Measurements from ENCODE around the gene LMX1B. TPM values are rescaled to one million over a fixed set of nuclear protein-coding genes. Genes with fewer than 3 reads are reported as not detected.

LMX1B gene
- total RNA-seq, 1 donor from 2014 or later, result 0.21 TPM

DNA sequence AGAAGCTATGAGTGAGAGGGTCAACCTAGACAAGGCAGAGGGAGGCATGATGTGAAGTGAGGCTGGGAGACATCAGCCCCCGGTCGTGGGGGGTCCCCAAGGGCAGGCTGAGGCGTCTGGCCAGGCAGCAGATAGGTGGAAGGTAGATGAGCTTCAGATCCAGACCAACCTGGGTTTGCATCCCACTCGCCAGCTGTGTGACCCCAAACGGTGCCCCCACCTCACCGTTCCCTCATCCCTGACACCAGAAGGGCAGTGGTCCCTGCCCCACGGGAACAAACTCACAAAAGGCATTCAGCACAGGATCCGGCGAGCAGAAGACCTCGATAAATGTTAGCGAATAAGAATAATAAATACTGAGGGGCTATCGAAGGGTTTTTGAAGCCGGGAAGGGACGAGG, 27.5 kb upstream of the LMX1B start:
- H3K27ac ChIP-seq, result no peak overlapping the region
- ATAC-seq (no peak), DNase-seq (no peak)
- H3K4me1 ChIP-seq, result peaks cover 13% of the 10 kb centered on the region
- H3K9me3 ChIP-seq, result no peaks in the 10 kb centered on the region
- H3K4me3 ChIP-seq, result no peak overlapping the region
- H3K27me3 ChIP-seq (ENCODE audit: low read depth), result no peaks in the 10 kb centered on the region
- H3K36me3 ChIP-seq, result no peaks in the 10 kb centered on the region
- TF ChIP-seq CTCF (IDR thresholded peaks at IDR 0.05), result no peak
- intact Hi-C loops (cut with DNase I), result no loop called here

DNA sequence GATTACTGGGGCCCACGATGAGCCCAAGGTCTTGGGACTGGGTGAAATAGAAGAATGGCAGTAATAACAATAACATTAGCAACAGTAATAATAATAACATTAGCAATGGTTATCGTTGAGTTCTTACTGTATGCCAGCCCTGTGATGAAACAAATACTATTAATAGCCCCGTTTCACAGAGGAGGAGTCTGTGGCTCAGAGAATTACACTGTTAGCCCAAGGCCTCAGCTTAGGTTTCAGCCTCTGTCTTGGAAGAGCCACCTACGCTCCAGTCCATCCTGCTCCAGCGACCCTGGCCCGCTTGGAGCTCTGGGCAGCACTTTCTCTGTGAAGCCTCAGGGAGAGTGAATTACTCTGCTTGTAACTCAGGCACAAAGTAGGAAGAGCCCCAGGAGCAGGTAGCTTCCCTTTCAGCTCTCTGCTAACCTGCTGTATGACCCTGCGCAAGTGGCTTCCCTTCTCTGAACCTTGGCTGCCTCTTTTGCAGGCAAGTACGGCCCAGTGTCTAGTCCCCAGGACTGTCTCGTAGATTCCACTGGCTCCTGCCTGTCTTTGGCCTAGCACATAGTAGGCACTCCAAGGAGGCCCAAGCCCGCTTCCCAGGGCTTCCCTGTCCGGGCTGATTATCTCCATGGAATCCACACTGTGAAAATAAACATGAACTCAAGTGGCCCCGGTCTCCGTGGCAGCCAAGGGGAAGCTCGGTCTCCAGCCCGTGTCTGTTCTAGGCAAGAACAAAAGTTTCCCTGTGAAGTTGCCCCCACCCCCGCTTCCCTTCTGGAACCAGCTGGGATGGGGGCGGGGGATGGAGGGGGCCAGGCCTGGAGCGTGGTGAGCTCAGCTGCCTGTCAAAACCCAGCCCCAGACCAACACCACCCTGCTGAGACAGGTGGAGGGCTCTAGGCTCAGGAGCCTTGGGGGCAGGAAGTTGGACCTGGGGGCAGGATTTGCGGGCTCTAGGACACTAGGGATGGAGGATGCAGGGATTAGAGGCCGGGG, 26.2 kb upstream of the LMX1B start:
- H3K27me3 ChIP-seq (ENCODE audit: low read depth), result no peaks in the 10 kb centered on the region
- DNase-seq, result peak; percentile 58
- intact Hi-C loops (cut with DNase I), result no loop called here

DNA sequence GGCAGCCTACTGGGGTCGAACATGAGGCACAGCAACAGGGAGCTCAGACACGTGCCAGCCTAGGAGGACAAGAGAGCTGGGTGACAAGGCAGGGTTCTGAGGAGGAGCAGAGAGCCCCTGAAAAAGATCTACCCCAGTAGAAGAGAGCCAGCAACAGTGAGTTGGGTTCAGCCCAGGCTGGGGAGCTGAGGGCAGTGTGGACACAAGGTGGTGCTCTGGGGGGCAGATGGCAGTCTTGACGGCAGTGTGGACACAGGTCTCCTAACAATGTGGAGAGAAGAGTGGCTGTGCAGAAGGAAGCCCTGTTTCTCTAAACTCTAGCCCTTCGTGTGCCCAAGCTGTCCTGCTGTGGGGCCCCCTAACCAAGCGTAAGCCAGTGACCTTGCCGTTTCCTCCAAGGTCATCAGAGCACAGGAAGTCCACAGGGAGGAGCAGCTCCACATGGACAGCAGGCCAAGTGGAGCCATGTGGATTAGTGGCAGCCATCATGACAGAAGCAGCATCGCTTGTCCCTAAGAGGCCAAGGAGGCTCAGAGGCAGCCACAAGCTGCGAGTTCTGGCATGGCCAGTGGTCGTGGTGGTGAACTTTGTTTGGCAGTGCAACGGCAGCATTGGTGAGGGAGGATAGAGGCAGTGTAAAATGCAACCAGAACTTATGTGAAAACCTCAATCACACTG, 25.1 kb upstream of the LMX1B start:
- intact Hi-C loops (cut with DNase I), result no loop called here
- Histone ChIP-seq H3K36me3 (no peaks in the 10 kb centered on the region), H3K4me1 (peaks cover 13% of the 10 kb centered on the region), H3K27me3 (ENCODE audit: low read depth) (peaks cover 2% of the 10 kb centered on the region), H3K9me3 (no peaks in the 10 kb centered on the region), H3K27ac (no peak overlapping the region), H3K4me3 (no peak overlapping the region)
- no peak for DNase-seq
- TF ChIP-seq CTCF (IDR thresholded peaks at IDR 0.05), result no peak
- ATAC-seq, result no peak

More for the DNA sequence above, 26.2 kb upstream of the LMX1B start:
- Histone ChIP-seq H3K36me3 (no peaks in the 10 kb centered on the region), H3K27ac (no peak overlapping the region), H3K4me3 (no peak overlapping the region), H3K9me3 (no peaks in the 10 kb centered on the region), H3K4me1 (peaks cover 13% of the 10 kb centered on the region)
- peak; percentile 79 to 84 for ATAC-seq
- no peak for TF ChIP-seq CTCF (IDR thresholded peaks at IDR 0.05)

- Histone ChIP-seq H3K4me1 (peaks cover 13% of the 10 kb centered on the region), H3K27me3 (ENCODE audit: low read depth) (peaks cover 6% of the 10 kb centered on the region), H3K36me3 (no peaks in the 10 kb centered on the region), H3K9me3 (no peaks in the 10 kb centered on the region), H3K4me3 (no peak overlapping the region), H3K27ac (no peak overlapping the region)
- no peak for DNase-seq
- no peak for TF ChIP-seq CTCF (IDR thresholded peaks at IDR 0.05)
- no peak for ATAC-seq
- intact Hi-C loops (cut with DNase I), result no loop called here
These were observed 24.4 kb upstream of the LMX1B start for GRCh38 chr9:126589349-126589748.

- Histone ChIP-seq H3K36me3 (no peaks in the 10 kb centered on the region), H3K27me3 (ENCODE audit: low read depth) (peaks cover 20% of the 10 kb centered on the region), H3K4me1 (peaks cover 13% of the 10 kb centered on the region), H3K9me3 (no peaks in the 10 kb centered on the region), H3K27ac (no peak overlapping the region), H3K4me3 (no peak overlapping the region)
- intact Hi-C loops (cut with DNase I), result no loop called here
- TF ChIP-seq CTCF (IDR thresholded peaks at IDR 0.05), result no peak
- ATAC-seq (no peak), DNase-seq (no peak)
These were observed 22.6 kb upstream of the LMX1B start for GRCh38 chr9:126591083-126591482.
